ENCODE data around the gene DYNC1H1.

DNA sequence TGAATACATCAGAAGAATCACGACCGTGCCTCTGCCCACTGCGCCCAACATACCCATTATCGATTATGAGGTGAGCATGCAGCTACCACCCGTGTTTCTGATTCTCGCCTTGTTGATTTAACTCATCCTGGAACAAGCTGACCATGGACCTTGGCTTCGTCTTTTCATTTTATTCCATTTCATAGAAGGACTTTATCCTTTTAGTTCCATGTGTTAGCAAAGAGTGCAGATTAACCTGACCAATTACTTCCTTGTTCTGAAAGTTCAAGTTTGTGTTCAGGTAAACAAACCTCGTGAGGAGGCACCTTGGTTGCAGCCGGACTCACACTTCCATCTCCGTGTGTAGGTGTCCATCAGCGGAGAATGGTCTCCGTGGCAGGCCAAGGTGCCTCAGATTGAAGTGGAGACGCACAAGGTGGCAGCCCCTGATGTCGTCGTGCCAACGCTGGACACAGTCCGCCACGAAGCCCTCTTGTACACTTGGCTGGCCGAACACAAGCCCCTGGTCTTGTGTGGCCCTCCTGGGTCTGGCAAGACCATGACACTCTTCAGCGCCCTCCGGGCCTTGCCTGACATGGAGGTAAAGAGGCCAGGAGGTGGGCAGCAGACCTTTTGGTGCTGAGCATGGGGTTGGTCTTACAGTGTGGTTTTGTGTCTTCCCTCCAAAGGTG, 52.2 kb downstream of the DYNC1H1 start:
- TF ChIP-seq, protein P1, sequence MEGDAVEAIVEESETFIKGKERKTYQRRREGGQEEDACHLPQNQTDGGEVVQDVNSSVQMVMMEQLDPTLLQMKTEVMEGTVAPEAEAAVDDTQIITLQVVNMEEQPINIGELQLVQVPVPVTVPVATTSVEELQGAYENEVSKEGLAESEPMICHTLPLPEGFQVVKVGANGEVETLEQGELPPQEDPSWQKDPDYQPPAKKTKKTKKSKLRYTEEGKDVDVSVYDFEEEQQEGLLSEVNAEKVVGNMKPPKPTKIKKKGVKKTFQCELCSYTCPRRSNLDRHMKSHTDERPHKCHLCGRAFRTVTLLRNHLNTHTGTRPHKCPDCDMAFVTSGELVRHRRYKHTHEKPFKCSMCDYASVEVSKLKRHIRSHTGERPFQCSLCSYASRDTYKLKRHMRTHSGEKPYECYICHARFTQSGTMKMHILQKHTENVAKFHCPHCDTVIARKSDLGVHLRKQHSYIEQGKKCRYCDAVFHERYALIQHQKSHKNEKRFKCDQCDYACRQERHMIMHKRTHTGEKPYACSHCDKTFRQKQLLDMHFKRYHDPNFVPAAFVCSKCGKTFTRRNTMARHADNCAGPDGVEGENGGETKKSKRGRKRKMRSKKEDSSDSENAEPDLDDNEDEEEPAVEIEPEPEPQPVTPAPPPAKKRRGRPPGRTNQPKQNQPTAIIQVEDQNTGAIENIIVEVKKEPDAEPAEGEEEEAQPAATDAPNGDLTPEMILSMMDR (IDR thresholded peaks at IDR 0.05): no peak
- TF ChIP-seq POLR2A (IDR thresholded peaks at IDR 0.05): no peak

Measured in lower leg skin (tissue), 3 donors.